ENCODE data around the gene CLDN4.
"Not testable (repeated sequence)": the region's sequence is repeated elsewhere in the genome, so short reads cannot be mapped to it uniquely, and the experiment has no call there.

CLDN4 gene

GRCh38 chr7:73844131-73844547 is 13.3 kb downstream of the CLDN4 start:
- no peak for DNase-seq

- DNase-seq = no peak
Observed at GRCh38 chr7:73844848-73845460, 14.2 kb downstream of the CLDN4 start.

- DNase-seq = not testable (repeated sequence)
Observed at GRCh38 chr7:73845701-73846195, 15.0 kb downstream of the CLDN4 start.

GRCh38 chr7:73847941-73848723 is 17.3 kb downstream of the CLDN4 start:
- no peak for DNase-seq

- DNase-seq = no peak
Observed at GRCh38 chr7:73850781-73851207, 20.0 kb downstream of the CLDN4 start.

- DNase-seq = no peak
Observed at GRCh38 chr7:73851410-73852338, 20.9 kb downstream of the CLDN4 start.

- DNase-seq = no peak
Observed at GRCh38 chr7:73852500-73852899, 21.7 kb downstream of the CLDN4 start.

- no peak for DNase-seq
Observed at GRCh38 chr7:73856941-73857340, 26.1 kb downstream of the CLDN4 start.

GRCh38 chr7:73858807-73859206 is 28.0 kb downstream of the CLDN4 start:
- no peak for DNase-seq

DNA sequence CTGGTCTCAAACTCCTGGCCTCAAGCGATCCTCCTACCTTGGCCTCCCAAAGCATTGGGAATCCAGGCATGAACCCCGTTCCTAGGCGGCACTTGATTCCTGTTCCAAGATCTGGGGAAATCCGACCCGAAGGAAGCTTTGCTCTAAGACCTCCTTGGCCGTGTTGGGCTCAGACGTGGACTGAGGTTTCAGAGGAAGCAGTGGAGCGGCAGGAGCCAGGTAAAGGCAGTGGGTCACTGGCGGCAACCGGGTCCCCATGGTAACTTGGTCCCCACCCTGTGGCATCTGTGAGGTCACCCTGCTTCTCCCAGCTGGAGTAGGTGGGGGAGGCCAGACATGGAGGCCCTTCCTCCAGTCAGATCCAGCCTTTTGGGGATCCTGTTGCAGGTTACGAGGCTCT is 30.1 kb downstream of the CLDN4 start, which contains the start of gene TMEM270:
Gene TMEM270 (plus strand): TSS at position 301 of the 400 bp plus-strand sequence. CDS start 36 bp downstream, at position 337.
- DNase-seq = no peak

DNA sequence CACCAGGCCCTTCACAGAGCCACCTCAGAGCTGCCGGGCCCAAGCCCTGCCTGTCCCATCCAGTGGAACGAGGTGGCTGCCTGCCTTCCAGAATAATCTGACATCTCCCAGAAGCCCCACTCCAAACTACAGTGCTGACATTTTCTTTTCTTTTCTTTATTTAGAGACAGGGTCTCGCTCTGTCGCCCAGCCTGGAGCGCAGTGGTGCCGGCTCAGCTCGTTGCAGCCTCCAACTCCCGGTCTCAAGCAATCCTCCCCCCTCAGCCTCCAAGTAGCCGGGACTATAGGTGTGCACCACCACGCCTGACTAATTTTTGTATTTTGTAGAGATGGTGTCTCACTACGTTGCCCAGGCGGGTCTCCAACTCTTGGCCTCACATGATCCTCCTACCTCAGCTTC is 30.5 kb downstream of the CLDN4 start:
- DNase-seq = no peak

DNA sequence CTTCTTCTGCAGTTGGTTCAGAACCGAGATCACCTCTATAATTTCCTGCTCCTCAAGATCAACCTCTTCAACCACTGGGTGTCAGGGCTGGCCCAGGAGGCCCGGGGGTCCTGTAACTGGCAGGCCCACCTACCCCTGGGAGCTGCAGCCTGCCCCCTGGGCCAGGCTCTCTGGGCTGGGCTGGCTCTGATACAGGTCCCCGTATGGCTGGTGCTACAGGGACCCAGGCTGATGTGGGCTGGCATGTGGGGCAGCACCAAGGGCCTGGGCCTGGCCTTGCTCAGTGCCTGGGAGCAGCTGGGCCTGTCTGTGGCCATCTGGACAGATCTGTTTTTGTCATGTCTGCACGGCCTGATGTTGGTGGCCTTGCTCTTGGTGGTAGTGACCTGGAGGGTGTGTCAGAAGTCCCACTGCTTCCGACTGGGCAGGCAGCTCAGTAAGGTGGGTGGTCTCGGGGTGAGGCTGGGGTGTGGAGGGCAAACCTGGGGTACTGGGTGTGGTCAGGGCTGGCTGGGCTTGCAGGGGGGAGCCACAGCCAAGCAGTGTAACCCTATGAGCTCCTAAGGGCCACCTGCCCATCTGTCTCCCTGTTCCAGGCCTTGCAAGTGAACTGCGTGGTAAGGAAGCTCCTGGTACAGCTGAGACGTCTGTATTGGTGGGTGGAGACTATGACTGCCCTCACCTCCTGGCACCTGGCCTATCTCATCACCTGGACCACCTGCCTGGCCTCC is 34.4 kb downstream of the CLDN4 start:
- no peak for DNase-seq

DNA sequence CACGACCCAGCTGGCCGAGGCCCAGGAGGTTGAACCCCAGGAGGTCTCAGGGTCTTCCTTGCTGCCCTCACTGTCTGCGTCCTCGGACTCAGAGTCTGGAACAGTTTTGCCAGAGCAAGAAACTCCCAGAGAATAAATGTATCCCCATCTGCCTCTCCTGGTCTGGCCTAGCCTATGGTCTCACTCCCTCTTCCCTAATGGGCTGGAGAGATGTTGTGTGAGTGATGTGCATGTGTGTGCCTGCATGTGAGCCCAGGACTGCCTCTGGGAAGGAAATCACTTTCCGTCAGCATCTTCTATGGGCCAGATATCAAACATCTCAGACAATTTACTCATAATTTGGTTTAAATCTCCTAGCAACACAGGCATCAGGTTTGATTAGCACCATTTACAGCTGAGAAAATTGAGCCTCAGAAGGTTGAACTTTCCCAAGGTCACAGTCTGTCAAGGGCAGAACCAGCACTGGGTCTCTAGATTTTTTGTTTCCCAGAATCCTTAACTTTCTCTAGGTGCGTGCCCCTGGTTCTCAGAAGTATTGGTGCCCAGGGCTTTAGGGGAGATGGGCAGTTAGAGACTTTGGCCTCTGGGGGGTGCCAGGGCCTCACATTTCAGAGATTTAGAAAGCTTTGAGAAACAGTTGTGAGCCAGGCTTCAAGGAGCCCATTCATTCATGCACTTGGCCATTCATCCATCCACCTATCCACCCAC is 35.1 kb downstream of the CLDN4 start:
- DNase-seq = peak; percentile 70

GRCh38 chr7:73866446-73866767 is 35.6 kb downstream of the CLDN4 start:
- DNase-seq = no peak

DNA sequence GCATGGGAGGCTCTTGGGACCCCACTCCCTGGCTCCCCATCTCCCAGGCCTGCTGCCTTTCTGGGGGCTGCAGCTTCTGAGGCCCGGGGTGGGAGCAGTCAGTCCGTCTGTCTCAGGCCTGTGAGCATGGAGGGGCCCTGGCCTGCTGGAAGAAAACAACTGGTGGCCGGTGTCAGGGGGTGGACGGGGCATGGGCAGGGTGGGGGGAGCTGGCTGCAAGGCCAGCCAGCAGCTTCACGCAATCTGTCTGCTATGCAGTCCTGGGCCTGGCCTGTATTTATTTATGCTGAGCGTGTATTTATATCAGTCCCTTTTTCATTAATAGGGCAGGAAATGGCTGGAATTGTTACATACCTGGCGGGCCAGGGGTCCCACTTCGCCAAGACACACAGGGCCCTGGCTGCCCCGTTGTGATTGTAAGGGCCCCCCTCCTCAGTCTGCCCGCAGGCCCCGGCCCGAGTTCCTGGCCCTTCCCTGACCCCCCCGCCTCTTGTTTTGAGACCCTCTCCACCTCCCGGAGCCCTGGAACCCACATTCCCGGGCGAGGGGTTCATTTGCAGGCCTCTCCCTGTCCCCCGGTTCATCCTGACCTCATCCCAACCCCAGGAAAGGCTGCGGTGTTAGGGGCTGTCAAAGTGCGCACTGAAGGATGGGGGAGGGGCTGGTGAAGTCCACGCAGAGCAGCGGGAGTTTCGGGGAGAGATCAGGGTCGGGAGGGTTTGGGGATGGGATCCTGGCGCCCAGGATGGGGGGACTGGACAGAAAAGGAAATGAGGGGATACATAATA is 38.4 kb downstream of the CLDN4 start:
- DNase-seq = no peak

- no peak for DNase-seq
Observed at GRCh38 chr7:73870041-73870492, 39.3 kb downstream of the CLDN4 start.

GRCh38 chr7:73871163-73872011 is 40.6 kb downstream of the CLDN4 start:
- DNase-seq = peak; percentile 76

- DNase-seq = no peak
Observed at GRCh38 chr7:73872056-73872908, 41.5 kb downstream of the CLDN4 start.

- DNase-seq = no peak
Observed at GRCh38 chr7:73876361-73876760, 45.6 kb downstream of the CLDN4 start.

Measured in right forelimb (tissue), 1 donor.